VCaP (cell line): ENCODE results near the gene MCM10.

Experiments used
- H3K27ac ChIP-seq: fragments of 450-650 bp; 2 replicates; pipeline ENCODE4 v1.5.1; 2017
- TF ChIP-seq, protein P1 (sequence below): fragments of 450-650 bp; conservative IDR thresholded peaks from 2 replicates; pipeline ENCODE4 v1.5.1; 2017; ENCODE audit warnings: mild to moderate bottlenecking, moderate library complexity

Gene MCM10

DNA sequence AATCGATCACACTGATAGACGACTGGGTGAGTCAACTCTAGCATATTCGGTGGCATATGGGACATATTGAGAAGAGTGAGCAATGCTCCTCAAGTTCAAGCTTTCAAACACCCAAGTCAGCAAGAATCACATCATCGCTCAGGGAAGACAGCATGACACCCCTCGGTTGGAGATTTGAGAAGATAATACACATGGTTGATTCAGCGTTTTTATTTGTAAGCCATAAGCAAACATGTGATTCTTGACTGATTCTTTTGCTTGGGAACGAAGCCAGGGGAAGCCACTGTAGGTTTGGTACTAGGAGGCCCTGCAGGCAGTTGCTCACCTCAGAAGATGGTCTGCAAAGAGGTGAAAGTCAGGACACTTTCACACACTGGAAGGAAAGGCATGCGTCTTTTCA, 60.2 kb downstream of the MCM10 start:
- TF ChIP-seq, protein P1, sequence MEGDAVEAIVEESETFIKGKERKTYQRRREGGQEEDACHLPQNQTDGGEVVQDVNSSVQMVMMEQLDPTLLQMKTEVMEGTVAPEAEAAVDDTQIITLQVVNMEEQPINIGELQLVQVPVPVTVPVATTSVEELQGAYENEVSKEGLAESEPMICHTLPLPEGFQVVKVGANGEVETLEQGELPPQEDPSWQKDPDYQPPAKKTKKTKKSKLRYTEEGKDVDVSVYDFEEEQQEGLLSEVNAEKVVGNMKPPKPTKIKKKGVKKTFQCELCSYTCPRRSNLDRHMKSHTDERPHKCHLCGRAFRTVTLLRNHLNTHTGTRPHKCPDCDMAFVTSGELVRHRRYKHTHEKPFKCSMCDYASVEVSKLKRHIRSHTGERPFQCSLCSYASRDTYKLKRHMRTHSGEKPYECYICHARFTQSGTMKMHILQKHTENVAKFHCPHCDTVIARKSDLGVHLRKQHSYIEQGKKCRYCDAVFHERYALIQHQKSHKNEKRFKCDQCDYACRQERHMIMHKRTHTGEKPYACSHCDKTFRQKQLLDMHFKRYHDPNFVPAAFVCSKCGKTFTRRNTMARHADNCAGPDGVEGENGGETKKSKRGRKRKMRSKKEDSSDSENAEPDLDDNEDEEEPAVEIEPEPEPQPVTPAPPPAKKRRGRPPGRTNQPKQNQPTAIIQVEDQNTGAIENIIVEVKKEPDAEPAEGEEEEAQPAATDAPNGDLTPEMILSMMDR: no peak
- no peak overlapping the region for H3K27ac ChIP-seq

DNA sequence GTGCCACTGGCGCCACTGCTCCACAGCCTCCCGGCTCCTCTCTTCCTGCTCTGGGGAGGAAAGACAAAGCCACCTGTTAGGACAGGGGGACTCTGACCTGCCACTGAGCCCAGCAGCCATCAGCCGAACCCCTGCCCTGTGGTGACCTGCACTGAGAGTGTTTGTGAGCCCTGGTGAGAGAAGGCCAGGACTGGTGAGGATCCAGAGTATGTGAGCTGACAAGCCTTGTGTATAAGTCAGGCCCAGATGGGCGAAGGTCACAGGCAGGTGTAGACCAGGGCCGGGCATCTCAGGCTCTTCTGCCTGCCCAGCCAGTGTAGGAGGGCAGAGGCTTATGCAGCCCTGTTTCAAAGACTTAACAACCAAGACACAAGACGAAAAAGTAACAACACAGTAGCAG, 60.8 kb downstream of the MCM10 start:
- no peak overlapping the region; the same call in 1 of the 2 replicates for H3K27ac ChIP-seq
- TF ChIP-seq, protein P1: no peak

DNA sequence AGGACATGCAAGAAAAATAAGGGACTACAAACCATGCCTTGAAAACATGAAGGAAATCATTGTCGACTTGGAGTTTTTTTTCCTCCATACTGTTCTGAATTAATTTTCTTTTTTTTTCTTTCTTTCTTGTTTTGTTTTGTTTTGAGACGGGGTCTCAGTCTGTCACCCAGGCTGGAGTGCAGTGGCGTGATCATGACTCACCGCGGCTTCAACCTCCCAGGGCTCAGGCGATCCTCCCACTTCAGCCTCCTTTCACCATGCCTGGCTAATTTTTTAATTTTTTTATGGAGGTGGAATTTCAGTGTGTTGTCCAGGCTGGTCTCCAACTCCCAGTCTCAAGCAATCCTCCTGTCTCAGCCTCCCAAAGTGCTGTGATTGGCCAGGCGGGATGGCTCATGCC, 61.2 kb downstream of the MCM10 start:
- TF ChIP-seq, protein P1: no peak

DNA sequence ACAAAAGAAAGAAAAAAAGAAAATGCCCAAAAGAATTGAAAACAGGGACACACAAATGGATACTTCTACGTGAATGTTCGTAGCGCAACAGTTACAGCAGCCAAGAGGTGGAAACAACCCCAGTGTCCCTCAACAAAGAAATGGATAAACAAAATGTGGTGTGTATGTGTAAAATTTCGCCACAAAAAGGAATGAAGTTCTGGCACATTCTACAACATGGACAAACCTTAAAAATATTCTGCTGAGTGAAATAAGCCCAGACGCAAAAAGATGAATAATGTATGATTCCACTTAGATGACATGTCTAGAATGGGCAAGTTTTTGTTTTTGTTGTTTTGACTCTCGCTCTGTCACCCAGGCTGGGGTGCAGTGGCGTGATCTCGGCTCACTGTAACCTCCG, 61.9 kb downstream of the MCM10 start:
- H3K27ac ChIP-seq: no peak overlapping the region
- TF ChIP-seq, protein P1: no peak

More for the DNA sequence above, 61.2 kb downstream of the MCM10 start:
- H3K27ac ChIP-seq: no peak overlapping the region

DNA sequence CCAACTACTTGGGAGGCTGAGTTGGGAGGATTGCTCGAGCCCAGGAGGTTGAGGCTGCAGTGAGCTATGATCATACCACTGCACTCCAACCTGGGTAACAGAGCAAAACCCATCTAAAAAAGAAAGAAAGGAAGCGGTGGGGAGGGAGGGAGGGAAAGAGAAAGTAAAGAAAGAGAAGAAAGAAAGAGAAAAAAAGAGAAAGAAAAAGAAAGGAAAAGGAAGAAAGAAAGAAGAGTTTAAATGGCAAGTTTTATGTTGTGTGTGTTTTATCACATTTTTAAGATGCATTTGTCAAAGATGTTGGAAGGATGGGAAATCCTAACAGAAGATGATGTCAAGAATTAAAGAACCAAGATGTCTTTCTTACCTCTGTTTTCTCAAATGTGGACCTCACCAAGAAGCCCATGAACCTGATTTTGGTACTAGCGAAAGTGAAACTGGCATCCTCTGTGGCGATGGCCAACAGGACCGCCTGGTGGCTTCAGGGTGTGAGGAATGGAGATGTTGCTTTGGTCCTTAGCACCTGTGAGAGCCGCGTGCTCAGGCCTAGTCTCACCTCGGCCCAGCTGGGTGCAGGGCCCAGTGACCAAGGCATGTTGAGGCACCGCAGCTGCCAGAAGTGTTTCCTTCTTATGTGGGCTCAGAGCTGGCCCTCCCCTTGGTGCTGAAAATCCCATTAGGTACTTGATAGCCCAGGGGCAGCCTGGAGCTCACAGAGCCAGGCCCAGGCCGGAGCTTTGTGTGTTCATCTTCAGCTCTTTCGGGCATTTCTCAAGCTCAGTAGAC, 63.0 kb downstream of the MCM10 start:
- no peak overlapping the region for H3K27ac ChIP-seq
- TF ChIP-seq, protein P1: no peak

DNA sequence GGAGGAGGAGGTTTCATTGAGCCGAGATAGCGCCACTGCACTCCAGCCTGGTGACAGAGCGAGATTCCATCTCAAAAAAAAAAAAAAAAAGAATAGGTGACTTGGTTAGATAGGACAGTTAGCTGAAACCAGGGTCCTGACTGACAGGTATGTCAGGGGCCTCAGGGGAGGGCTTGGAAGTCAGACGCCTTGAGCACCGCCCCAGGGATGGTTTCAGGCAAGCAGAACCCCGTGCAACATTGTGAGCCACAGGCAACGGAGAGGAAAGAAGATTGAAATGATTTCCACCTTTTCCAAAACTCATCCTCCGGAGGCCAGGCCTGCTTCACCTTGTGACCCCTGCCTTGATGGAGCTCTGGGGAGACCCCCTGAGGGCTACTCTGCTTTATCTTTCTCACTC, 64.2 kb downstream of the MCM10 start:
- TF ChIP-seq, protein P1: no peak
- no peak overlapping the region for H3K27ac ChIP-seq

DNA sequence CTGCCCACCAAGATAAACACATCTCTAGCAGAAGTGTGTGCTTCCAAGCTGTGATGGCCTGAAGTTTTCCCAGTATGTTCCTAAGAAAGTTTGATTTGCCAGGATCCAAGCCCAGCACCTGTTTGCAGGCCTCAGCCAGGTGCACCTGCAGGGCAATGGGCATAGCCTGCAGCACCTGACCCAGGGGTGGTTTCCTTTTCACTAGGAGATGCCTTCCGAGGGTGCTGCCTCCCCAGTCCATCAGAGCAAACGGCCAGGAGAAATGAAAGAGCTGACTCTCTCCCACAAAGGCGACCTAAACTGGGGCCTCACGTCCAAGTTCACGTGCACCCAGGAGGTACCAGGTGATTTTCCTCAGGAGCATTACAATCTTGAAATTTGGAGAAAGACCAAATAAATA, 65.7 kb downstream of the MCM10 start:
- TF ChIP-seq, protein P1: no peak
- no peak overlapping the region for H3K27ac ChIP-seq
